Activated T-helper 9 cell treated with anti-CD3 and anti-CD28 coated beads, Interleukin-2, amount 50 U/mL, for 16 hours (primary cell): Measurements from ENCODE around the gene ARPC1B.
A peak's percentile ranks its signal among the peaks of the same experiment; 100 is the strongest.
"Not testable (repeated sequence)": the region's sequence is repeated elsewhere in the genome, so short reads cannot be mapped to it uniquely, and the experiment has no call there.

ENCODE experiments used
- DNase-seq: peaks from one replicate; pipeline ENCODE4 v3.0.0-alpha.2; 2020; ENCODE audit warnings: low read depth

The ARPC1B gene

GRCh38 chr7:99409806-99410205 lies 35.3 kb downstream of the ARPC1B start:
- DNase-seq, result no peak

GRCh38 chr7:99410635-99411034 lies 36.1 kb downstream of the ARPC1B start:
- DNase-seq, result no peak

- DNase-seq, result not testable (repeated sequence)
These were observed 41.1 kb downstream of the ARPC1B start for GRCh38 chr7:99415513-99416127.

GRCh38 chr7:99418260-99418659 lies 43.7 kb downstream of the ARPC1B start:
- no peak for DNase-seq

GRCh38 chr7:99419323-99420021 lies 44.9 kb downstream of the ARPC1B start:
- DNase-seq, result no peak

- DNase-seq, result no peak
These were observed 45.7 kb downstream of the ARPC1B start for GRCh38 chr7:99420213-99420612.

- no peak for DNase-seq
These were observed 46.5 kb downstream of the ARPC1B start for GRCh38 chr7:99420986-99421385.

GRCh38 chr7:99422186-99422585 lies 47.7 kb downstream of the ARPC1B start:
- DNase-seq, result no peak

- DNase-seq, result no peak
These were observed 48.1 kb downstream of the ARPC1B start for GRCh38 chr7:99422625-99423024.

- DNase-seq, result no peak
These were observed 50.6 kb downstream of the ARPC1B start for GRCh38 chr7:99424932-99425730.

- DNase-seq, result no peak
These were observed 54.5 kb downstream of the ARPC1B start for GRCh38 chr7:99428972-99429566.

GRCh38 chr7:99429756-99430155 lies 55.2 kb downstream of the ARPC1B start:
- no peak for DNase-seq

- not testable (repeated sequence) for DNase-seq
These were observed 57.4 kb downstream of the ARPC1B start for GRCh38 chr7:99431756-99432540.

- no peak for DNase-seq
These were observed 58.6 kb downstream of the ARPC1B start for GRCh38 chr7:99433158-99433557.

GRCh38 chr7:99437946-99438572 lies 63.5 kb downstream of the ARPC1B start:
- no peak for DNase-seq

GRCh38 chr7:99438573-99439480 lies 64.3 kb downstream of the ARPC1B start, which contains the start of the genes CPSF4 and PTCD1:
TSS of gene CPSF4 (plus strand) at chr7:99438943. CDS start at chr7:99439083, 140 bp downstream.
TSS of gene PTCD1 (minus strand) at chr7:99438798. CDS start at chr7:99435242, 3,556 bp downstream.
- DNase-seq, result peak; percentile 88

GRCh38 chr7:99440195-99440594 lies 65.7 kb downstream of the ARPC1B start:
- no peak for DNase-seq
